H1 (cell line): Measurements from ENCODE around the gene ZC3H6. TPM values are rescaled to one million over a fixed set of nuclear protein-coding genes. Genes with fewer than 3 reads are reported as not detected.

Source experiments
- GABPA ChIP-seq: IDR thresholded peaks from 2 replicates; pipeline ENCODE4 v1.6.1; 2011; ENCODE audit warnings: mild to moderate bottlenecking, low read length, moderate library complexity, borderline replicate concordance; ENCODE audit not compliant: insufficient read depth
- HDAC6 ChIP-seq: IDR thresholded peaks from one replicate; pipeline ENCODE4 v1.7.1; 2012; ENCODE audit warnings: low read depth, mild to moderate bottlenecking, inconsistent platforms, low read length, moderate library complexity
- RAD21 ChIP-seq, 2 experiments: IDR thresholded peaks in 1 of 2; conservative IDR thresholded peaks in 1 of 2; 2 replicates each; pipeline ENCODE4 v1.6.1; 2011; ENCODE audit warnings: low read depth in 2 of 2, low read length in 2 of 2, improper control_type of control experiment in 1 of 2, inconsistent platforms in 1 of 2, mild to moderate bottlenecking in 1 of 2, moderate library complexity in 1 of 2
- TEAD4 ChIP-seq: IDR thresholded peaks from 2 replicates; pipeline ENCODE4 v1.6.1; 2012; ENCODE audit warnings: low read depth, low read length, inconsistent platforms, mixed read lengths
- polyA plus RNA-seq, 7 experiments: library from polyadenylated mRNA; depleted of rRNA in 3 of 7; stranded (reverse) in 5 of 7; unstranded in 2 of 7; fragments of >200 nt in 5 of 7; fragments of 200-250 nt in 2 of 7; gene quantifications; 1 replicate in 5 of 7; 2 replicates in 1 of 7; 4 replicates in 1 of 7; pipeline versions ENCODE4 v1.2.1 to v1.2.3, GENCODE V29; 2011 to 2013; ENCODE audit warnings: missing spikeins in 2 of 7, mixed read lengths in 2 of 7
- total RNA-seq: library from RNA; stranded (reverse); fragmentation: NEBNext Ultra II Directional; extraction: Animal tissue kit (Norgen Biotek cat#: 25700); gene quantifications from 2 replicates; pipeline ENCODE4 v1.2.1, GENCODE V29; 2021
- TF ChIP-seq, protein P1 (sequence below): IDR thresholded peaks from 2 replicates; pipeline ENCODE4 v1.6.1; 2012; ENCODE audit warnings: low read length, inconsistent platforms

The ZC3H6 gene
- total and polyA plus RNA-seq, 2 of the 8 experiments (the other 6 are each of a cell fraction or from before 2014, with no cell fraction given) = 1.4 to 6.9 TPM

DNA sequence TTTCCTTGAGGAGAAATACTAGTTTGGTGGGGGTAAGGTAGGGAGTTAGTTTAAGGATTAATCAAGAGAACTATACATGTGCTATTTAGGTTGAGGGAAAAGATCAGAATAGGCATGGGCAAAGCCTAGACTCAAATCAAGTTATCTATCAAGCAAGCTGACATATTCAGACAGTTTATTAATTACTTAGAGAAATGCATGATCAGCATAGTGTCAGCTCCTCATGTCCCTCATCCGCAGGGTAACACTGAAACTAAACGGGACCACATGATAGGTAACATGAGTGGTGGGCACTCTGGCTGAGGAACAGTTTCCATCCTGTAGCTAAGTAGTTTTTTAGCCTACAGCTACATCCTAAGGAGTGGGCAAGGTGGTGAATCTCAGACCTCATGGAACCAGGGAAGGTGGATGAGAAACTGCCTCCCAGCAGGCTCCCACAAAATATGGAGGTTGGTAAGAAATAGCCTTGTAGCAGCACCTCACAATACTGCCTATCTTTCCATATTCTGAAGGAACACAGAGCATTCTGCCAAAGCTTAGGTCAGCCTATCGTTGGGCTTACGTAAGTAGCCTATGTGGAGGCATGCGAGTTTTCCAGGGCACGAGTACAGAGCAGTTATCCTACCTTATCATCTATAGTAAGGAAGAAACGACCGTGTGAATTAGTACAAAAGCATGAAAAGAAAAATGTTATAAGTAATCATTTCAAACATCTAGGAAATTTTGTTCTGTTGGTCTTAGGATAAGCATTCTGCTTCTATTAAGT lies 18.4 kb downstream of the ZC3H6 start (continued):
- no peak for TF ChIP-seq RAD21 (IDR thresholded peaks at IDR 0.05 in 1 of 2, conservative IDR thresholded peaks at IDR 0.05 in 1 of 2; ENCODE audit: low read depth in 2 of 2, low read length in 2 of 2)
- TF ChIP-seq GABPA = no peak
- TF ChIP-seq HDAC6 = no peak
- TF ChIP-seq TEAD4 = no peak
- TF ChIP-seq, protein P1, sequence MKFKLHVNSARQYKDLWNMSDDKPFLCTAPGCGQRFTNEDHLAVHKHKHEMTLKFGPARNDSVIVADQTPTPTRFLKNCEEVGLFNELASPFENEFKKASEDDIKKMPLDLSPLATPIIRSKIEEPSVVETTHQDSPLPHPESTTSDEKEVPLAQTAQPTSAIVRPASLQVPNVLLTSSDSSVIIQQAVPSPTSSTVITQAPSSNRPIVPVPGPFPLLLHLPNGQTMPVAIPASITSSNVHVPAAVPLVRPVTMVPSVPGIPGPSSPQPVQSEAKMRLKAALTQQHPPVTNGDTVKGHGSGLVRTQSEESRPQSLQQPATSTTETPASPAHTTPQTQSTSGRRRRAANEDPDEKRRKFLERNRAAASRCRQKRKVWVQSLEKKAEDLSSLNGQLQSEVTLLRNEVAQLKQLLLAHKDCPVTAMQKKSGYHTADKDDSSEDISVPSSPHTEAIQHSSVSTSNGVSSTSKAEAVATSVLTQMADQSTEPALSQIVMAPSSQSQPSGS = no peak
